HEK293 (cell line): ENCODE results near the gene NR1H2.

ENCODE experiments used
- CTCF ChIA-PET: fragments of 350-600 bp; formaldehyde crosslinking; extraction: SDS; loops from one replicate; lab custom pipeline; 2021; ENCODE audit warnings: antibody characterized with exemption; lab: Yijun Ruan, JAX
- POLR2A ChIA-PET: fragments of 300-600 bp; formaldehyde crosslinking; extraction: SDS; loops from one replicate; lab custom pipeline; 2020; ENCODE audit warnings: antibody characterized with exemption, inconsistent platforms; lab: Yijun Ruan, JAX
- H3K27ac ChIP-seq: fragments of 200-500 bp; sonication (Bioruptor generic); 2 replicates; pipeline ENCODE4 v1.5.1; 2014; ENCODE audit warnings: low read depth, low read length, control low read depth, inconsistent platforms; ENCODE audit errors: extremely low read depth
- H3K36me3 ChIP-seq, 2 experiments: fragments of 200-500 bp in 1 of 2; sonication (Bioruptor generic) in 1 of 2; 1 replicate in 1 of 2; 2 replicates in 1 of 2; pipeline ENCODE4 v1.5.1; 2014 to 2017; ENCODE audit warnings: inconsistent platforms in 2 of 2, low read length in 2 of 2; ENCODE audit not compliant: control insufficient read depth in 2 of 2, insufficient read depth in 1 of 2
- H3K4me1 ChIP-seq: fragments of 200-500 bp; sonication (Bioruptor generic); 2 replicates; pipeline ENCODE4 v1.5.1; 2014; ENCODE audit warnings: mild to moderate bottlenecking, low read length, inconsistent platforms; ENCODE audit not compliant: control insufficient read depth, insufficient read depth
- H3K4me3 ChIP-seq: 2 replicates; pipeline ENCODE4 v1.5.1; 2011; ENCODE audit warnings: low read depth, mild to moderate bottlenecking, control low read depth, low read length, moderate library complexity
- H3K9me3 ChIP-seq: fragments of 200-500 bp; sonication (Bioruptor generic); 2 replicates; pipeline ENCODE4 v1.5.1; 2014; ENCODE audit warnings: low read depth, low read length, inconsistent platforms; ENCODE audit not compliant: control insufficient read depth, insufficient read depth
- HOXC10 ChIP-seq: sonication (generic); formaldehyde crosslinking; IDR thresholded peaks from 2 replicates; pipeline ENCODE4 v1.8.1; 2023; ENCODE audit warnings: mild to moderate bottlenecking, missing genetic modification reagents
- YY2 ChIP-seq: fragments of 450-650 bp; formaldehyde crosslinking; IDR thresholded peaks from 2 replicates; pipeline ENCODE4 v1.5.1; 2016; ENCODE audit warnings: missing biosample characterization, missing genetic modification characterization
- ZFHX2 ChIP-seq: fragments of 450-650 bp; formaldehyde crosslinking; conservative IDR thresholded peaks from 2 replicates; pipeline ENCODE4 v1.5.1; 2016; ENCODE audit warnings: missing biosample characterization, missing genetic modification characterization
- ZNF292 ChIP-seq: fragments of 450-650 bp; formaldehyde crosslinking; IDR thresholded peaks from 2 replicates; pipeline ENCODE4 v1.5.1; 2016; ENCODE audit warnings: low read depth, missing biosample characterization, missing genetic modification characterization, borderline replicate concordance
- ZNF311 ChIP-seq: fragments of 450-650 bp; formaldehyde crosslinking; IDR thresholded peaks from 2 replicates; pipeline ENCODE4 v1.5.1; 2017; ENCODE audit warnings: missing biosample characterization, missing genetic modification characterization, borderline replicate concordance
- ZNF391 ChIP-seq: fragments of 450-650 bp; formaldehyde crosslinking; IDR thresholded peaks from 2 replicates; pipeline ENCODE4 v1.5.1; 2016; ENCODE audit warnings: low read depth, missing biosample characterization, missing genetic modification characterization, borderline replicate concordance
- ZNF404 ChIP-seq: fragments of 450-650 bp; formaldehyde crosslinking; IDR thresholded peaks from 2 replicates; pipeline ENCODE4 v1.5.1; 2017; ENCODE audit warnings: missing biosample characterization, missing genetic modification characterization
- ZNF558 ChIP-seq: fragments of 450-650 bp; formaldehyde crosslinking; IDR thresholded peaks from 2 replicates; pipeline ENCODE4 v1.5.1; 2016; ENCODE audit warnings: missing biosample characterization, missing genetic modification characterization
- ZNF560 ChIP-seq: fragments of 450-650 bp; formaldehyde crosslinking; IDR thresholded peaks from 2 replicates; pipeline ENCODE4 v1.5.1; 2017; ENCODE audit warnings: missing biosample characterization, missing genetic modification characterization, borderline replicate concordance
- ZNF623 ChIP-seq: fragments of 450-650 bp; formaldehyde crosslinking; IDR thresholded peaks from 2 replicates; pipeline ENCODE4 v1.5.1; 2016; ENCODE audit warnings: missing biosample characterization, missing genetic modification characterization
- ZNF747 ChIP-seq: fragments of 450-650 bp; formaldehyde crosslinking; IDR thresholded peaks from 2 replicates; pipeline ENCODE4 v1.5.1; 2016; ENCODE audit warnings: missing biosample characterization, missing genetic modification characterization
- ZNF777 ChIP-seq: fragments of 450-650 bp; formaldehyde crosslinking; IDR thresholded peaks from 2 replicates; pipeline ENCODE4 v1.5.1; 2017; ENCODE audit warnings: missing biosample characterization, missing genetic modification characterization, borderline replicate concordance
- TF ChIP-seq, protein P1 (sequence below): fragments of 450-650 bp; formaldehyde crosslinking; IDR thresholded peaks from 2 replicates; pipeline ENCODE4 v1.5.1; 2017; ENCODE audit warnings: missing biosample characterization, missing genetic modification characterization
- TF ChIP-seq, protein P2 (sequence below): fragments of 450-650 bp; formaldehyde crosslinking; IDR thresholded peaks from 2 replicates; pipeline ENCODE4 v1.5.1; 2017; ENCODE audit warnings: missing biosample characterization, missing genetic modification characterization
- TF ChIP-seq, protein P3 (sequence below): fragments of 450-650 bp; formaldehyde crosslinking; IDR thresholded peaks from 2 replicates; pipeline ENCODE4 v1.5.1; 2017; ENCODE audit warnings: missing biosample characterization, missing genetic modification characterization
- TF ChIP-seq, protein P4 (sequence below): fragments of 450-650 bp; formaldehyde crosslinking; IDR thresholded peaks from 2 replicates; pipeline ENCODE4 v1.5.1; 2016; ENCODE audit warnings: missing biosample characterization, missing genetic modification characterization
- TF ChIP-seq, protein P5 (sequence below): fragments of 450-650 bp; formaldehyde crosslinking; optimal IDR thresholded peaks from 2 replicates; pipeline ENCODE3; 2016; ENCODE audit warnings: missing biosample characterization, mild to moderate bottlenecking, missing genetic modification characterization

Gene NR1H2

DNA sequence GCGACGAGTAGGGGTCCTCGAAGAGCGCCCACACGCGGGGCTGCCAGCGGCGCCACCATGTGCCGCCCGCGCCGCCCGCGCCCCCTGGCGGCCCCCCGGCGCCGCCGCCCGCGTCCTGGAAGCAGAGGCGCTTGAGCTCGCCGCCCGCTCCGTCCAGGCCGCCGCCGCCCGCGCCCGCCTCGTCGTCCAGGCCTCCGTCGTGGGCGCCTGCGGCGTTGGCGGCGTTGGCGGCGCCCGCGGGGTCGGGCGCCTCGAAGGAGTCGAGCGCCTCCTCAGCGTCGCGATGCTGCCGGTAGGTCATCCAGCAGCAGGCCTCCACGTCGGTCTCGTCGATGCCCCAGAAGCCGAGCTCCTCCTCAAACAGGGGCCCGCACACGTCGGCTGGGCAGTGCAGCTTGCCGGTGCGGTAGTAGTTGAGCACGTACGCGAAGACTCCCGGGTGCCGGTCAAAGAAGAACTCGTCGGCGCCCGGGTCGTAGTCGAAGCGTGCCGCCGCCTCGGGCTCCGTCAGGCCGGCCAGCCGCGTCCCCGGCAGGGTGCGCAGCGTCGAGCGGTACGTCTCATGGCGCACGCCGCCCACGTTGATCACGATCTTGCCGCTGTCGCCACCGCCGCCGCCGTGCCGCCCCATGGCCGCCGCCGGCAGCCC lies 47.9 kb upstream of the NR1H2 start:
- TF ChIP-seq ZNF560 (tag by site-specific recombination), result peak; percentile 78
- TF ChIP-seq ZNF747 (tag by site-specific recombination), result no peak
- TF ChIP-seq, protein P1, sequence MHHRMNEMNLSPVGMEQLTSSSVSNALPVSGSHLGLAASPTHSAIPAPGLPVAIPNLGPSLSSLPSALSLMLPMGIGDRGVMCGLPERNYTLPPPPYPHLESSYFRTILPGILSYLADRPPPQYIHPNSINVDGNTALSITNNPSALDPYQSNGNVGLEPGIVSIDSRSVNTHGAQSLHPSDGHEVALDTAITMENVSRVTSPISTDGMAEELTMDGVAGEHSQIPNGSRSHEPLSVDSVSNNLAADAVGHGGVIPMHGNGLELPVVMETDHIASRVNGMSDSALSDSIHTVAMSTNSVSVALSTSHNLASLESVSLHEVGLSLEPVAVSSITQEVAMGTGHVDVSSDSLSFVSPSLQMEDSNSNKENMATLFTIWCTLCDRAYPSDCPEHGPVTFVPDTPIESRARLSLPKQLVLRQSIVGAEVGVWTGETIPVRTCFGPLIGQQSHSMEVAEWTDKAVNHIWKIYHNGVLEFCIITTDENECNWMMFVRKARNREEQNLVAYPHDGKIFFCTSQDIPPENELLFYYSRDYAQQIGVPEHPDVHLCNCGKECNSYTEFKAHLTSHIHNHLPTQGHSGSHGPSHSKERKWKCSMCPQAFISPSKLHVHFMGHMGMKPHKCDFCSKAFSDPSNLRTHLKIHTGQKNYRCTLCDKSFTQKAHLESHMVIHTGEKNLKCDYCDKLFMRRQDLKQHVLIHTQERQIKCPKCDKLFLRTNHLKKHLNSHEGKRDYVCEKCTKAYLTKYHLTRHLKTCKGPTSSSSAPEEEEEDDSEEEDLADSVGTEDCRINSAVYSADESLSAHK, result no peak
- no peak for TF ChIP-seq ZNF404
- TF ChIP-seq ZNF292 (tag by site-specific recombination), result no peak
- no peak for TF ChIP-seq ZNF623
- TF ChIP-seq, protein P2, sequence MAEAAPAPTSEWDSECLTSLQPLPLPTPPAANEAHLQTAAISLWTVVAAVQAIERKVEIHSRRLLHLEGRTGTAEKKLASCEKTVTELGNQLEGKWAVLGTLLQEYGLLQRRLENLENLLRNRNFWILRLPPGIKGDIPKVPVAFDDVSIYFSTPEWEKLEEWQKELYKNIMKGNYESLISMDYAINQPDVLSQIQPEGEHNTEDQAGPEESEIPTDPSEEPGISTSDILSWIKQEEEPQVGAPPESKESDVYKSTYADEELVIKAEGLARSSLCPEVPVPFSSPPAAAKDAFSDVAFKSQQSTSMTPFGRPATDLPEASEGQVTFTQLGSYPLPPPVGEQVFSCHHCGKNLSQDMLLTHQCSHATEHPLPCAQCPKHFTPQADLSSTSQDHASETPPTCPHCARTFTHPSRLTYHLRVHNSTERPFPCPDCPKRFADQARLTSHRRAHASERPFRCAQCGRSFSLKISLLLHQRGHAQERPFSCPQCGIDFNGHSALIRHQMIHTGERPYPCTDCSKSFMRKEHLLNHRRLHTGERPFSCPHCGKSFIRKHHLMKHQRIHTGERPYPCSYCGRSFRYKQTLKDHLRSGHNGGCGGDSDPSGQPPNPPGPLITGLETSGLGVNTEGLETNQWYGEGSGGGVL (tag by site-specific recombination), result peak; percentile 27; the same call in 1 of the 2 replicates
- TF ChIP-seq ZNF311 (tag by site-specific recombination), result no peak
- TF ChIP-seq, protein P3, sequence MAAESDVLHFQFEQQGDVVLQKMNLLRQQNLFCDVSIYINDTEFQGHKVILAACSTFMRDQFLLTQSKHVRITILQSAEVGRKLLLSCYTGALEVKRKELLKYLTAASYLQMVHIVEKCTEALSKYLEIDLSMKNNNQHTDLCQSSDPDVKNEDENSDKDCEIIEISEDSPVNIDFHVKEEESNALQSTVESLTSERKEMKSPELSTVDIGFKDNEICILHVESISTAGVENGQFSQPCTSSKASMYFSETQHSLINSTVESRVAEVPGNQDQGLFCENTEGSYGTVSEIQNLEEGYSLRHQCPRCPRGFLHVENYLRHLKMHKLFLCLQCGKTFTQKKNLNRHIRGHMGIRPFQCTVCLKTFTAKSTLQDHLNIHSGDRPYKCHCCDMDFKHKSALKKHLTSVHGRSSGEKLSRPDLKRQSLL (tag by site-specific recombination), result no peak
- no peak for TF ChIP-seq ZNF558 (tag by site-specific recombination)
- peak; percentile 54; the same call in 1 of the 2 replicates for TF ChIP-seq ZFHX2
- 0 out of 2 replicates have a peak, but pooled peaks have one; percentile 18 for TF ChIP-seq YY2 (tag by site-specific recombination)
- 0 out of 2 replicates have a peak, but pooled peaks have one; percentile 47 for TF ChIP-seq HOXC10 (CRISPR knock-in tag)
- TF ChIP-seq ZNF777, result peak; percentile 95
- TF ChIP-seq ZNF391 (tag by site-specific recombination), result peak; percentile 23; the same call in 1 of the 2 replicates
- TF ChIP-seq, protein P4, sequence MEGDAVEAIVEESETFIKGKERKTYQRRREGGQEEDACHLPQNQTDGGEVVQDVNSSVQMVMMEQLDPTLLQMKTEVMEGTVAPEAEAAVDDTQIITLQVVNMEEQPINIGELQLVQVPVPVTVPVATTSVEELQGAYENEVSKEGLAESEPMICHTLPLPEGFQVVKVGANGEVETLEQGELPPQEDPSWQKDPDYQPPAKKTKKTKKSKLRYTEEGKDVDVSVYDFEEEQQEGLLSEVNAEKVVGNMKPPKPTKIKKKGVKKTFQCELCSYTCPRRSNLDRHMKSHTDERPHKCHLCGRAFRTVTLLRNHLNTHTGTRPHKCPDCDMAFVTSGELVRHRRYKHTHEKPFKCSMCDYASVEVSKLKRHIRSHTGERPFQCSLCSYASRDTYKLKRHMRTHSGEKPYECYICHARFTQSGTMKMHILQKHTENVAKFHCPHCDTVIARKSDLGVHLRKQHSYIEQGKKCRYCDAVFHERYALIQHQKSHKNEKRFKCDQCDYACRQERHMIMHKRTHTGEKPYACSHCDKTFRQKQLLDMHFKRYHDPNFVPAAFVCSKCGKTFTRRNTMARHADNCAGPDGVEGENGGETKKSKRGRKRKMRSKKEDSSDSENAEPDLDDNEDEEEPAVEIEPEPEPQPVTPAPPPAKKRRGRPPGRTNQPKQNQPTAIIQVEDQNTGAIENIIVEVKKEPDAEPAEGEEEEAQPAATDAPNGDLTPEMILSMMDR, result peak; percentile 59; the same call in 1 of the 2 replicates
- TF ChIP-seq, protein P5, sequence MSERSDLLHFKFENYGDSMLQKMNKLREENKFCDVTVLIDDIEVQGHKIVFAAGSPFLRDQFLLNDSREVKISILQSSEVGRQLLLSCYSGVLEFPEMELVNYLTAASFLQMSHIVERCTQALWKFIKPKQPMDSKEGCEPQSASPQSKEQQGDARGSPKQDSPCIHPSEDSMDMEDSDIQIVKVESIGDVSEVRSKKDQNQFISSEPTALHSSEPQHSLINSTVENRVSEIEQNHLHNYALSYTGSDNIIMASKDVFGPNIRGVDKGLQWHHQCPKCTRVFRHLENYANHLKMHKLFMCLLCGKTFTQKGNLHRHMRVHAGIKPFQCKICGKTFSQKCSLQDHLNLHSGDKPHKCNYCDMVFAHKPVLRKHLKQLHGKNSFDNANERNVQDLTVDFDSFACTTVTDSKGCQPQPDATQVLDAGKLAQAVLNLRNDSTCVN (tag by site-specific recombination), result peak; percentile 59
- H3K9me3 ChIP-seq, result no peaks in the 10 kb centered on the region
- ChIA-PET CTCF (interaction anchor here (0.5 to 1.8 kb wide), 10 partner anchors 10 to 186 kb away, joined by 3 to 11 read pairs (median 4); no protein-coding TSS in a partner anchor), POLR2A (interaction anchor here (0.6 to 2.7 kb wide), 15 partner anchors 13 to 467 kb away, joined by 3 to 9 read pairs (median 5); partner anchors contain the start of genes JOSD2, MYH14 and NR1H2)
- H3K4me1 ChIP-seq, result peaks cover 13% of the 10 kb centered on the region
- peak overlapping the region; percentile 25 for H3K4me3 ChIP-seq
- peaks cover 0 to 4% of the 10 kb centered on the region in 2 experiments; a peak in 1 of 3 replicates for H3K36me3 ChIP-seq
- H3K27ac ChIP-seq, result peak overlapping the region; percentile 32; the same call in 1 of the 2 replicates
